Coronary artery (tissue), 2 donors: ENCODE data around the gene DYNC1LI2.

Experiments
- DNase-seq: peaks from one replicate; pipeline ENCODE4 v3.0.0-alpha.2; 2017; ENCODE audit warnings: low spot score
- H3K27ac ChIP-seq, 2 donors: fragments of 200-600 bp; sonication (generic); one replicate each; pipeline ENCODE4 v1.5.1; 2016 to 2019
- H3K4me3 ChIP-seq: fragments of 200-600 bp; sonication (generic); 2 replicates; pipeline ENCODE4 v1.5.1; 2016; ENCODE audit warnings: mild to moderate bottlenecking, moderate library complexity
- TF ChIP-seq, protein P1 (sequence below): fragments of 200-600 bp; sonication (generic); IDR thresholded peaks from one replicate; pipeline ENCODE4 v1.5.1; 2019; ENCODE audit warnings: antibody characterized with exemption

The DYNC1LI2 gene

DNA sequence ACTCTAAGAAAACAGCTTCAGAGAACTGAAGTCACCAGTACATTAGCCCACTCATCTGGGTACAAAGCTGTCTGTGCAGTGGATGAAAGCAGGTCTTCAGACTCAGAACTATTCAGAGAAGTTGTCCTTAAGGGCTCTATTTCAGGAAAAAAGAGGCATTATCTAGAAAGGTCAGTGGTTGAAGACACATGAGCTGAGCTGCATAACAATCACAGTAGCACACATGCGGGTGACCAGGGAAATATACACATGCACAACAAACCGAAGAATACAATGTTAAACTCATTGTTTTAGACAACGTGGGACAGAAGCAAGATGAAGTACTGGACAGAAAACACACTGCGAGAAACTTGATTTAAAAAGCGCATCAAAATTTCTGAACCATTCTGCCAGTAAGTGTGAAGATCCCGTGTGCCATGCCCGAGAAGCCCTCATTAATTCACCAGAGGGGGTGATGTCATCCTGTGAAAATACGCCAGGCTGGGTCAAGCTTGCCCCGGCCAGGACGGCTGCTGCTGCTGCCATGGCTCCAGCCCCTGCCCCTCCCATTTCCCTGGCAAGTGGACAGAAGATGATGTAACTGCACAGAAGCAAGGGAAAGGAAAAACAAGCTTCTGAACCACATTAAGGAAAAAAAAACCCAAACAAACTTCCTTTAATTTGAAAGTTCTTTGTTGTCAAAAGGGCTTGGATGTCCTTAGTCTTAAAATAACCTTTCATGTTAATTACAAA, 10.1 kb downstream of the DYNC1LI2 start:
- DNase-seq, result peak; percentile 94
- TF ChIP-seq, protein P1, sequence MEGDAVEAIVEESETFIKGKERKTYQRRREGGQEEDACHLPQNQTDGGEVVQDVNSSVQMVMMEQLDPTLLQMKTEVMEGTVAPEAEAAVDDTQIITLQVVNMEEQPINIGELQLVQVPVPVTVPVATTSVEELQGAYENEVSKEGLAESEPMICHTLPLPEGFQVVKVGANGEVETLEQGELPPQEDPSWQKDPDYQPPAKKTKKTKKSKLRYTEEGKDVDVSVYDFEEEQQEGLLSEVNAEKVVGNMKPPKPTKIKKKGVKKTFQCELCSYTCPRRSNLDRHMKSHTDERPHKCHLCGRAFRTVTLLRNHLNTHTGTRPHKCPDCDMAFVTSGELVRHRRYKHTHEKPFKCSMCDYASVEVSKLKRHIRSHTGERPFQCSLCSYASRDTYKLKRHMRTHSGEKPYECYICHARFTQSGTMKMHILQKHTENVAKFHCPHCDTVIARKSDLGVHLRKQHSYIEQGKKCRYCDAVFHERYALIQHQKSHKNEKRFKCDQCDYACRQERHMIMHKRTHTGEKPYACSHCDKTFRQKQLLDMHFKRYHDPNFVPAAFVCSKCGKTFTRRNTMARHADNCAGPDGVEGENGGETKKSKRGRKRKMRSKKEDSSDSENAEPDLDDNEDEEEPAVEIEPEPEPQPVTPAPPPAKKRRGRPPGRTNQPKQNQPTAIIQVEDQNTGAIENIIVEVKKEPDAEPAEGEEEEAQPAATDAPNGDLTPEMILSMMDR, result no peak
- peak overlapping the region; percentile 58 to 86 for H3K27ac ChIP-seq
- H3K4me3 ChIP-seq, result peak overlapping the region; percentile 55

DNA sequence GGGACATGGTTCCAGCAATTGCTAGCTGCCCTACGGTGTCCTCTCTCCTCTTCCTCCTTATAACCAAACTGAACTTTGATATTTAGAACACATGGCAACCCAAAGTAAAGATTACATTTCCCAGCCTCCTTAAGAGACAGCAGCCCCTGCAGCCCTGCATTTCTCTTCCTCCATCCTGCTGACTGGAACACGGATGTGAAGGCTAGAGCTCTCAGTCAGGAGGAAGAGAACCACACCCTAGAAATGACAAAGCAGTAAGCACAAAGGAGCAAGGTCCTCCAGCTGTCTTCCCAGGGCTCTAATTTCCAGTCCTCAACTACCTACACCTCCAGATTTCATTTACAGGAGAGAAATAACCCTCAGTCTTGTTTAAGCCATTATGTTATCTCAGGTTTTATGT, 10.9 kb downstream of the DYNC1LI2 start:
- TF ChIP-seq, protein P1, result no peak
- no peak for DNase-seq
- Histone ChIP-seq H3K27ac (peak overlapping the region; percentile 58 to 86), H3K4me3 (peak overlapping the region; percentile 55)

DNA sequence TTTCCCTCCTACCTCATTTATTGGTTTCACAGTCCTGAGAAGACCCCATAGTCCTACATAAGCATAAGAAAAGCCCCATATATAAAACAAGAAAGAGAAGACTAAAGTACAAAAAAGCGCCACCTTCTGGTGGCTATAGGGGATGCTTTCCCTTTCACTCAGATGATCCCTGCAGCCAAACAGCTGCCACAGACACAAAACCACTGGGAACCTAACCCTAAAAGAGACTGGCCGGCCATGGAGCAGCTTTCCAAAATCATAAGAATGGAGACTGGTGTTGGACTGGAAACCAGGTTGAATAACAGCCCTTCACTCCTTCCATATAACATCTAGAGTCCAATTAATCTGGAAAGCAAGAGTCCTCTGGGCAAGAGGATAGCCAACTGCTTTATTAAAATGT, 11.4 kb downstream of the DYNC1LI2 start:
- no peak overlapping the region for H3K4me3 ChIP-seq
- peak overlapping the region; percentile 58 to 86 for H3K27ac ChIP-seq
- TF ChIP-seq, protein P1, result no peak
- no peak for DNase-seq

DNA sequence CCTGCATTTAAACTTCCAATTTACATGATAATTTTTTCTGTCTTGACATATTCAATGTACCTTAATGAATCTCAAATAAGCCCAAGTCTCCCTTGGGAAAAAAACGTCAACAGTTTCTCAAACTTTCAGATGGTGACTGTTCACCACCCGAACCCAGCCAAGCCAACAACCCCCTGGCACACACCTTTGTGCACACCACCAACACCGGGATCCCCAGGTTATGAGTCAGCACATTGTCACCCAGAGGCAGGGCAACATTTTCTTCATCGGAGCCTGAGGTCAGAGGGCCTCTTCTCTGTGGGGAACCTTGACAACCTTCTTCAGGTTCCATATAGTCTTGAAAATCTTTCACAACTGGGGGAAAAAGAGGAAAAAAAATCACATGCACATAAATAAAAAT, 15.5 kb downstream of the DYNC1LI2 start:
- no peak for DNase-seq
- TF ChIP-seq, protein P1, result no peak
- Histone ChIP-seq H3K4me3 (no peak overlapping the region), H3K27ac (no peak overlapping the region)

DNA sequence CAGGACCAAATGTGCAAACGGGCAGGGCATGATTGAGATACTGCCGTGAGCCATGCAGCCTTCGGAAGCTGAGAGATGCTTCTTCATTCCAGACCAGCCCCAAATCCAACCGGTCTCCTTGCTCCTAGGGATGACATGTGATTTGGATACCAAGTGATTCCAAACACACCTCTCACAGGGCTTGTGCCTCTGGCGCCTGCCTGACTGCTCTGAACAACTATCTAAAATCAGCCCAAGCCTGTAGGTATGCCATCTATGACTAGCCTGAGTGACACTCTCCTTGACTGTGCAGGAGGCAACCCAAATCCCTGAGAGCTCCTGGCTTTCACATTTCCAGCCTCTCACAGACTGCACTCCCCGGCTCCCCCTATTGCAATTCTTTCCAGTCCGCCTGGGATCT, 20.3 kb downstream of the DYNC1LI2 start:
- no peak for DNase-seq
- Histone ChIP-seq H3K27ac (no peak overlapping the region), H3K4me3 (no peak overlapping the region)
- TF ChIP-seq, protein P1, result no peak

DNA sequence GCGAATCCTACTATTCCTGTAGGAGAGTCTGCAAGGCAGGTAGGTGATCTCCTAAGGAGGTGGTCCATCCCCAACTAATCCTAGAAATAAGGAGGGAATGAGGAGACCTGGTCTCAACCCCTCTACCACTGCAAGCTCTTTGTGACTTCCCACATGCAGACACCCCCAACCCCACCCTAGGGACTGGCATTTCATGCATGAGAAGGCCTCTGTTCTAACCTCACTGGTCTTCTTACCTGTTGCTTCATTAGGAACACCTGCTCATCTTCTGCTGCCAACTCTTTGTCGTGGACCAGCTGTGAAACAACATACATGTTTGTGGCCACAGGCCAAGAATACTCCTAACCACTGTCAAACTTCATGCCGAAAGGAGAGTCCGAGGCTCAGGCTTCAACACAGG, 22.6 kb downstream of the DYNC1LI2 start:
- Histone ChIP-seq H3K27ac (no peak overlapping the region), H3K4me3 (no peak overlapping the region)
- TF ChIP-seq, protein P1, result no peak
- DNase-seq, result no peak

DNA sequence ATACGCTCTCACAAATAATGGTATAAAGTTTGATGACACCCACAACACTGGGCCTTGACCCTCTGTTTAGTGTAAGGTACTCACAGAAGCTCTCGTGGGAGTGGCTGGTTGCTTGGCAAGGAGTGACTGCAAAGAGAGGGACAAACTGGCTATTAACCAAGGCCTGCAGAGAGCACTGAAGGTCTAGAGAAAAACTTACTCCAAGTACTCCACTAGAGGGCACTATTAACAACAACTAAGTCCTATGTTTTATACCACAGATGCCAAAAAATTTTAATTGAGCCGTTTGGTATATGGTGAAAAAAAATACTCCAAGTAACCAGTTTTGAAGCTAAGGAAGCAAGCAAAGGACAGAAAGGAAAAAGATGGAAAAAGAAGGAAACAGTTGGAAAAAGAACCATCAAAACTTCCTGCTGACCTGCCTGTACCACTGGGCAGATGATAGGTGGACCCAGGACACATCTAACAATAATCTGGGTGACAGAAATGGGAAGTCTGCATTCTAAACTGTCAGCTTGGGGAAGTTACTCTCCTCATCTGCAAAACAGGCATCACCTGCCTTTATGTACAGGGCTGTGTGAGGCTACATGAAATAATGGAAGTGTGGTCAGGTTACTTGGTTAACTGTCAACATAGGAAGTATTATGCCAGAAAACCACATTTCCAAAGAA, 23.2 kb downstream of the DYNC1LI2 start:
- DNase-seq, result no peak
- TF ChIP-seq, protein P1, result peak; percentile 47
- Histone ChIP-seq H3K4me3 (no peak overlapping the region), H3K27ac (no peak overlapping the region)
